CD4-positive, alpha-beta T cell (primary cell): ENCODE data around the gene TMEM38A. TPM values are rescaled to one million over a fixed set of nuclear protein-coding genes. Genes with fewer than 3 reads are reported as not detected.

Experiments used
- ATAC-seq: fragments of 200-7000 bp; cut with Tn5 transposase; one replicate; pipeline ENCODE4 v1.10.0; 2022; ENCODE audit warnings: mild to moderate bottlenecking; ENCODE audit not compliant: poor library complexity
- CTCF ChIA-PET: fragments of 350-600 bp; sonication (Branson Sonifier 250); formaldehyde crosslinking; loops from one replicate; lab custom pipeline; 2021; ENCODE audit warnings: antibody characterized with exemption, inconsistent platforms; lab: Charles Lee
- POLR2A ChIA-PET: fragments of 350-600 bp; sonication (Branson Sonifier 250); formaldehyde crosslinking; loops from one replicate; lab custom pipeline; 2021; ENCODE audit warnings: antibody characterized with exemption, inconsistent platforms; lab: Charles Lee
- DNase-seq, 14 experiments: peaks; one replicate each; pipeline ENCODE4 v3.0.0-alpha.2; 2013 to 2020; ENCODE audit warnings: mixed read lengths in 2 of 14
- H3K27ac ChIP-seq, 2 donors: one replicate each; pipeline versions ENCODE4 v1.5.1 to v1.7.0; 2013; ENCODE audit warnings: low read length in 2 of 2, low read depth in 1 of 2, mild to moderate bottlenecking in 1 of 2
- H3K27me3 ChIP-seq, 2 experiments: 1 replicate in 1 of 2; 2 replicates in 1 of 2; pipeline versions ENCODE4 v1.6.1 to v1.7.0; 2013; ENCODE audit warnings: low read length in 2 of 2, control low read depth in 1 of 2, mild to moderate bottlenecking in 1 of 2, moderate library complexity in 1 of 2; ENCODE audit not compliant: insufficient read depth in 2 of 2, control insufficient read depth in 1 of 2
- H3K36me3 ChIP-seq: one replicate; pipeline ENCODE4 v1.6.1; 2013; ENCODE audit warnings: low read length, control low read depth; ENCODE audit not compliant: insufficient read depth
- H3K4me1 ChIP-seq: one replicate; pipeline ENCODE4 v1.6.1; 2013; ENCODE audit warnings: low read length, control low read depth; ENCODE audit not compliant: insufficient read depth
- H3K4me3 ChIP-seq: one replicate; pipeline ENCODE4 v1.5.1; 2013; ENCODE audit warnings: mild to moderate bottlenecking, low read length, moderate library complexity
- H3K9me3 ChIP-seq, 2 experiments: 1 replicate in 1 of 2; 2 replicates in 1 of 2; pipeline versions ENCODE4 v1.6.1 to v1.7.0; 2013; ENCODE audit warnings: low read length in 2 of 2, mild to moderate bottlenecking in 2 of 2, control low read depth in 1 of 2, moderate library complexity in 1 of 2; ENCODE audit not compliant: control insufficient read depth in 1 of 2, insufficient read depth in 1 of 2
- H3K27ac Mint-ChIP-seq: one replicate; pipeline ENCODE4 v1.8.0; 2020; ENCODE audit warnings: mixed read lengths
- H3K27me3 Mint-ChIP-seq: one replicate; pipeline ENCODE4 v1.8.0; 2021; ENCODE audit warnings: mixed read lengths
- H3K36me3 Mint-ChIP-seq: one replicate; pipeline ENCODE4 v1.8.0; 2021; ENCODE audit warnings: low read depth, mixed read lengths
- H3K4me1 Mint-ChIP-seq: one replicate; pipeline ENCODE4 v1.8.0; 2021; ENCODE audit warnings: low read depth, mixed read lengths
- H3K4me3 Mint-ChIP-seq: one replicate; pipeline ENCODE4 v1.8.0; 2020; ENCODE audit warnings: mild to moderate bottlenecking, mixed read lengths
- H3K9me3 Mint-ChIP-seq: one replicate; pipeline ENCODE4 v1.8.0; 2020; ENCODE audit warnings: mixed read lengths
- intact Hi-C, 2 experiments: fragments of 100-400 bp; cut with DNase I in 1 of 2; cut with micrococcal nuclease in 1 of 2; formaldehyde crosslinking; loops; one replicate each; pipeline versions ENCODE4 v1.15.1 to v1.9.0; 2023 to 2025; cut with DNase I, micrococcal nuclease
- total RNA-seq, 174 experiments: library from RNA in 2 of 174; stranded (reverse) in 2 of 174; gene quantifications; one replicate each; pipeline ENCODE4 v1.2.3 and lab custom pipeline; 2021 to 2026
- TF ChIP-seq, protein P1 (sequence below): fragments of 200-600 bp; IDR thresholded peaks from one replicate; pipeline ENCODE4 v1.8.0; 2022; ENCODE audit warnings: antibody characterized with exemption, mild to moderate bottlenecking

TMEM38A gene
- total RNA-seq, 2 experiments from 2014 or later, result 0.59 TPM; not detected in 1

DNA sequence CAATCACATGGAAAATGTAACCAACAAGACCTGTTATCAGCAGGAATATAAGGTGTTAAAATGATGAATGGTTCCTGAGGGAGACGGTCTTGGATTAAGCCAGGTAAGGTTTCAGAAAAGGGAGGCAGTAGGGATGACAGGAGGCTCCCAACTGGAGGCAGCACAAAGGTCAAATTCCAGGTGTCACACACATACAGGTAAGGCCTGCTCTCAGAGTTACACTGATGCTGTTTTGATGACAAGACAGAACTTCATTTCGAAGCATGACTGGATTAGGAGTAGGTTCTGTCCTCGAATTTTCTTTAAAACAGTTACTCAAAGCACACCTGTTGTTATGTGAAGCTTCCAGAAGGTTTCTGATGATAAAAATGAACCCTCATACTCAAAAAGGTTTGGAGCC, 40.4 kb upstream of the TMEM38A start:
- TF ChIP-seq, protein P1, sequence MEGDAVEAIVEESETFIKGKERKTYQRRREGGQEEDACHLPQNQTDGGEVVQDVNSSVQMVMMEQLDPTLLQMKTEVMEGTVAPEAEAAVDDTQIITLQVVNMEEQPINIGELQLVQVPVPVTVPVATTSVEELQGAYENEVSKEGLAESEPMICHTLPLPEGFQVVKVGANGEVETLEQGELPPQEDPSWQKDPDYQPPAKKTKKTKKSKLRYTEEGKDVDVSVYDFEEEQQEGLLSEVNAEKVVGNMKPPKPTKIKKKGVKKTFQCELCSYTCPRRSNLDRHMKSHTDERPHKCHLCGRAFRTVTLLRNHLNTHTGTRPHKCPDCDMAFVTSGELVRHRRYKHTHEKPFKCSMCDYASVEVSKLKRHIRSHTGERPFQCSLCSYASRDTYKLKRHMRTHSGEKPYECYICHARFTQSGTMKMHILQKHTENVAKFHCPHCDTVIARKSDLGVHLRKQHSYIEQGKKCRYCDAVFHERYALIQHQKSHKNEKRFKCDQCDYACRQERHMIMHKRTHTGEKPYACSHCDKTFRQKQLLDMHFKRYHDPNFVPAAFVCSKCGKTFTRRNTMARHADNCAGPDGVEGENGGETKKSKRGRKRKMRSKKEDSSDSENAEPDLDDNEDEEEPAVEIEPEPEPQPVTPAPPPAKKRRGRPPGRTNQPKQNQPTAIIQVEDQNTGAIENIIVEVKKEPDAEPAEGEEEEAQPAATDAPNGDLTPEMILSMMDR, result no peak
- Histone ChIP-seq H3K27ac (no peak overlapping the region), H3K4me1 (peaks cover 77% of the 10 kb centered on the region), H3K4me3 (no peak overlapping the region), H3K9me3 (no peaks in the 10 kb centered on the region), H3K36me3 (peaks cover 29% of the 10 kb centered on the region), H3K27me3 (no peaks in the 10 kb centered on the region)
- no peak overlapping the region for H3K4me3 Mint-ChIP-seq
- peaks cover 91% of the 10 kb centered on the region for H3K4me1 Mint-ChIP-seq
- DNase-seq (no peak), ATAC-seq (no peak)
- intact Hi-C loops, result no loop called here
- H3K9me3 Mint-ChIP-seq, result no peaks in the 10 kb centered on the region
- ChIA-PET CTCF (no interaction called here), POLR2A (no interaction called here)
- H3K27me3 Mint-ChIP-seq, result no peaks in the 10 kb centered on the region
- H3K36me3 Mint-ChIP-seq, result peaks cover 24% of the 10 kb centered on the region
- H3K27ac Mint-ChIP-seq, result peak overlapping the region; percentile 7

DNA sequence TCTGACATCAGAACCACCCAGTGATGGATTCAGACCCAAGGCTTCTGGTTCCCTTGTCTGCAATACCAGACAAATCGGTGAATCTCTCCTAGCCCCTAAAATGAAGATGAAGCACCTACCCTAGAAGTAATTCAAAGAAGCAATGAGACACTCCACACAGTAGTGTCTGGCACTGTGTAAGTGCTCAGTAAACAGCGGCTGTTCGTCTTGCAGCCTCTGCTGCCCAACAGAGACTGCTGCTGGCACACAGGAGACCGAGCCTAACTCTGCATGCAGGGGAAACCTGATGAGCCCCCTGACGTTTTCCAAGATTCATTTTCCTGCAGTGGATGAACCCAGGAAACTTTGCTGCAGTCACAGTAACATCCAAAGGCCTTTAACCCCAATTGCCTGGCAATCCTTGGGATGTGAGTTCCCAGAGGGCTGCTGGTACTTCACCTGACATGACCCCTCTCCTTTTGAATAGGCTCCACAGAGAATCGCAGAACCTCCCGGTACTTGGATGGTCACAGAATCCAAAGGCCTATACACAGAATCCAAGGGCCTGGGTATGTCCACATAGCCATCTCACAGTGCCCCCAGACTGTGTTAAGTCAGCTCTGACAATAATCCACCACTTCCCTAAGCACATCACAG, 39.7 kb upstream of the TMEM38A start:
- TF ChIP-seq, protein P1, result no peak
- no peak for DNase-seq
- Histone ChIP-seq H3K4me3 (no peak overlapping the region), H3K27ac (no peak overlapping the region), H3K9me3 (no peaks in the 10 kb centered on the region), H3K36me3 (peaks cover 34% of the 10 kb centered on the region), H3K4me1 (peaks cover 76% of the 10 kb centered on the region), H3K27me3 (no peaks in the 10 kb centered on the region)
- ChIA-PET POLR2A (no interaction called here), CTCF (no interaction called here)
- Mint-ChIP-seq H3K4me1 (peaks cover 91% of the 10 kb centered on the region), H3K36me3 (peaks cover 31% of the 10 kb centered on the region), H3K9me3 (no peaks in the 10 kb centered on the region), H3K4me3 (no peak overlapping the region), H3K27ac (no peak overlapping the region), H3K27me3 (no peaks in the 10 kb centered on the region)
- intact Hi-C loops, result no loop called here
- no peak for ATAC-seq

DNA sequence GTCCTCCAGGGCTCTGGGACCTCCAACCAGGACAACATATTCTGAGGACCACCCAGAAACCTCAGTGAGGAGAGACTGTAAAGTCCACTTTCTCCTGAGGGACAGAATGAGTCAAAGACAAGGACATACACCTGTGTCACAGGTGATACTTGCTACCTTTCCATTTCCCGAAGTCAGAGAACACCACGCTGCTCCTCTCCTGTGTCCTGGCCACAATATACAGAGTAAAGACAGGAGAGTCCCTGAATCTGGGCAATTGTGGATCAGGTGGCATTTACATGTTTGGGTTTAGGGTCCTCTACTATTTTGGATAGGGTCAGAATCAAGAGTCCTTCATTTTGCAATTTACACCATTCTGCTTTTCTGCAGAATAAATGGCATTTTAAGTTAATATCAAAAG, 37.9 kb upstream of the TMEM38A start:
- Histone ChIP-seq H3K27me3 (no peaks in the 10 kb centered on the region), H3K4me3 (no peak overlapping the region), H3K9me3 (no peaks in the 10 kb centered on the region), H3K4me1 (peaks cover 69% of the 10 kb centered on the region), H3K27ac (no peak overlapping the region), H3K36me3 (peaks cover 34% of the 10 kb centered on the region)
- DNase-seq, result no peak
- H3K27me3 Mint-ChIP-seq, result no peaks in the 10 kb centered on the region
- peak overlapping the region; percentile 24 for H3K27ac Mint-ChIP-seq
- intact Hi-C loops, result no loop called here
- H3K4me3 Mint-ChIP-seq, result no peak overlapping the region
- no peak for ATAC-seq
- CTCF ChIA-PET, result no interaction called here
- POLR2A ChIA-PET, result no interaction called here
- TF ChIP-seq, protein P1, result no peak
- no peaks in the 10 kb centered on the region for H3K9me3 Mint-ChIP-seq
- peaks cover 82% of the 10 kb centered on the region for H3K4me1 Mint-ChIP-seq
- H3K36me3 Mint-ChIP-seq, result peaks cover 42% of the 10 kb centered on the region
